Measurements from ENCODE around the gene MFSD11.
A peak's percentile ranks its signal among the peaks of the same experiment; 100 is the strongest.
"Not testable (repeated sequence)": the region's sequence is repeated elsewhere in the genome, so short reads cannot be mapped to it uniquely, and the experiment has no call there.

Gene MFSD11

GRCh38 chr17:76737676-76738467, at the start of gene MFSD11:
Gene MFSD11 (plus strand): TSS chr17:76738119. CDS start chr17:76738353, 234 bp downstream.
- peak; percentile 88 for DNase-seq

DNA sequence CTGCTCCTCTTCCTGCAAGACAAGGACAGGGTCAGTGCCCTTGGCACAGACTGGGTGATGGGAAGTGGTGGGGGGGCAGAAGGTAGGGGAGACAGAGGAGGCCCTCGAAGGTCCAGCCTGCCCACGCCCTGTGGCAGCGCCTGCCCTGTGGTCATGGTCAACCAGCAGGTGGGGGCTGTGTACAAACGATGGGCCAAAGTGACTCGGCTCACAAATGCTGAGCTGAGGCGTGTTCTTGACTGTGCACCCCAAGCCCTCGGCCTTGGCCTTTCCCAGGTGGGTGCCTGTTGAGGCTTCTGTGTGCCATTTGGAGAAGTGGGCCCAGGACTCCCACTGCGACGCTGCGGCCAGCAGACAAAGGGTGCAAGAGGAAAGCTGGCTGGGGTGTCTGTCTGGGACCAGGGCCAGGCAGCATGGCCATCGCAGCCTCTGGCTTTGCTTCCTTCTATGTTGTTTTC, 49.7 kb upstream of the MFSD11 start:
- DNase-seq, result no peak

DNA sequence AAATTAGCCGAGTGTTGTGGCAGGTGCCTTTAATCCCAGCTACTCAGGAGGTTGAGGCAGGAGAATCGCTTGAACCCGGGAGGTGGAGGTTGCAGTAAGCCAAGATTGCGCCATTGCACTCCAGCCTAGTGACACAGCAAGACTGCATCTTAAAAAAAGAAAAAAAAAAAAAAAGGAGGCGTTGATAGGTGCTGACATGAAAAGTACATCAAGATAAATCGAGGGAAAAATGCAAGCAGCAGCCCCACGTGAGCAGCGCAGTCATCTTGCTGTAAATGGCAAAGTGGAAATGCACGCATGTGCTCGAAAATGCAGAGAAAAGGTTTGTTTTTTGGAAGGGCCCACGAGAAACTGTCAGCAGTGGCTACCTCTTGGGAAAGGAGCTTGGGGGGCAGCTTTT, 48.1 kb upstream of the MFSD11 start:
- no peak for DNase-seq

GRCh38 chr17:76690596-76691280, 47.2 kb upstream of the MFSD11 start:
- DNase-seq, result no peak

- no peak for DNase-seq
Observed at GRCh38 chr17:76691379-76692191, 46.3 kb upstream of the MFSD11 start.

- DNase-seq, result no peak
Observed at GRCh38 chr17:76695059-76695831, 42.7 kb upstream of the MFSD11 start.

- no peak for DNase-seq
Observed at GRCh38 chr17:76696763-76697701, 40.9 kb upstream of the MFSD11 start.

DNA sequence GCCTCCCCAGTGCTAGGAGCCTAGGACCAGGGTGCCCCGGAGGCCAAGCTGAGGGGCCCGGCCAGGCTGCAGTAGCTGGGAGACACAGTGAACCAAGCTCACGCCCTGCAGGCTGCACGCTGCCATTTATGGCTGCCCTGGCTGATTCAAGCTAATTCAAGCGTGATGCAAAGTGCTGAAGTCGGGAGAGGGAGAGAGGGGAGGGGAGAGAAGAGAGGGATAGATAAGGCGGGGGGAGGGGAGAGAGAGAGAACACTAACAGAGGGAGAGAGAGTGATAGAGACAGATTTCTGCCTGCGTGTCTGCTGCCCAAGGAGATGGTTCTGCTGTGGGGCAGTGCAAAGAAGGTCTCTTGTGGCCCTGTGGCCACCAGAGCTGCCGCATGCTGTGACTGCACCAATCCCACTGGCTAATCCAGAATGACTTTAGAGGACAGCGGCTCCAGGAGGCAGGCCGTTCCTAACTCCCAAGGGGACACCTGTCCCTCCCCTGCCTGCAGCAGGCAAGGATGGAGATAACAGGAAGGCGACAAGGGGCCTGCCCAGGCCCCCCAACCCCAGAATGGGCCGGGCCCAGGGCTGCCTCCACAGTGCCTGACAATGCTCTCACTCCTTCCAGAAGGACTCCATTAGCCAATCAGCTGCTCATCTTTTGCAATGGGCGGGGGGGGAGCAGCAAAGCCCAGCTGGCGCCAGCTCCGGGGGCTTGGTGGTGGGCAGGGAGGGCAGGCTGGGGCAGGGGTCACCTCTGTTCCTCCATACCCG, 40.0 kb upstream of the MFSD11 start:
- DNase-seq, result no peak

DNA sequence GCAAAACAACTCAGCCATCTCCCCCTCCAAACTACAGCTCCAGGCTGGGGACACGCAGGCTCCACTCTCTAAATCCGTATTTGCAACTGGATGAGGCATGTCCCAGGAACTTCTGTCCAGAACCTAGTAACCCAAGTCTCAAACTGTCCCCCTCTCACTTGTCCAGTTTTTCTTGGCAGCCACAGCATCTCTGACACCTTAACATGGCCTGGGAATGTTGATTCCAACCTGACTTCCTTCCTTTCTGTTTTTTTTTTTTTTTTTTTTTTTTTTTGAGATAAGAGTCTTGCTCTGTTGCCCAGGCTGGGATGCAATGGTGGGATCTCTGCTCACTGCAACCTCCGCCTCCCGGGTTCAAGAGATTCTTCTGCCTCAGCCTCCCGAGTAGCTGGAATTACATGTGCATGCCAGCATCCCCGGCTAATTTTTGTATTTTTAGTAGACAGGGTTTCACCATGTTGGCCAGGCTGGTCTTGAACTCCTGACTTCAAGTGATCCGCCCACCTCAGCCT, 39.4 kb upstream of the MFSD11 start:
- not testable (repeated sequence) for DNase-seq

DNA sequence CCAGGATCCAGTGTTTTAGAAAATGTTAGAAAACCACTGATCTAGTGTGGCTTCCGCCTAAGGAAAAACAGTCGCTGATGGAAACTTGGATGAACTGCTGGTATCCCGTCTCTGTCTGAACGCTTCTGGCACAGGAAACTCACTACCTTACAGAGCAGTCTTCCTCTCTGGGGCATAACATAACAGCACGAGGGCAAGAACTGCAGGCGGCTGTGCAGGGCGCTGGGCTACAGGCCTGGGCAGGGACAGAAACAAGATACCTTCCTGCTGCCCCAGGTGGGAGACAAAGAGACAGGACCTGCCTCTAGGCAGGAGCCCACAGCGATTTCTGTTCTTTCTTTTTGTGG, 37.7 kb upstream of the MFSD11 start:
- DNase-seq, result no peak

- peak; percentile 76 for DNase-seq
Observed at GRCh38 chr17:76700617-76701470, 37.1 kb upstream of the MFSD11 start.

- DNase-seq, result no peak
Observed at GRCh38 chr17:76701471-76701967, 36.4 kb upstream of the MFSD11 start.

GRCh38 chr17:76702076-76702475, 35.8 kb upstream of the MFSD11 start:
- DNase-seq, result no peak

DNA sequence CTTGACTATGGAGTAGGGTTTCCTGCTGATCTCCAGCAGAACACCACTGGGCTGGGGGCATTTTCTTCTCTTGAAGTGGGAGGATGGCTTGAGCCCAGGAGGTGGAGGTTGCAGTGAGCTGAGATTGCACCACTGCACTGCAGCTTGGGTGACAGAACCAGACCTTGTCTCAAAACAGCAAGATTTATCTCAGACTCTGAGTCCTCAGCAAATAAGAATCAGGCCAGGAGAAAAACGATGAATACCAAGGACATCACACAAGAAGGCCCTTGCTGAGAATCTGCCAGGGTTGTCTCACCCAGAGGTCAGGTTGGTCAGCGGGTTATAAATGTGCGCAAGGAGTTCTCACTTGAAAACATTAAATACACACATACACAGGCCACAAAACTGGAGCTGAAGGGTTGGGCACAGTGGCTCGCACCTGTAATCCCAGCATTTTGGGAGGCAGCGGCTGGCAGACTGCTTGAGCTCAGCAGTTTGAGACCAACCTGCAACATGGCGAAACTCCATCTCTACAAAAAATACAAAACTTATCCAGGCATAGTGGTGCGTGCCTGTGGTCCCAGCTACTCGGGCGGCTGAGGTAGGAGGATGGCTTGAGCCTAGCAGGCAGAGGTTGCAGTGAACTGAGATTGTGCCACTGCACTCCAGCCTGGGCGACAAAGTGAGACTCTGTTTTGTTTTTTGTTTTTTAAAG, 34.8 kb upstream of the MFSD11 start:
- DNase-seq, result no peak

DNA sequence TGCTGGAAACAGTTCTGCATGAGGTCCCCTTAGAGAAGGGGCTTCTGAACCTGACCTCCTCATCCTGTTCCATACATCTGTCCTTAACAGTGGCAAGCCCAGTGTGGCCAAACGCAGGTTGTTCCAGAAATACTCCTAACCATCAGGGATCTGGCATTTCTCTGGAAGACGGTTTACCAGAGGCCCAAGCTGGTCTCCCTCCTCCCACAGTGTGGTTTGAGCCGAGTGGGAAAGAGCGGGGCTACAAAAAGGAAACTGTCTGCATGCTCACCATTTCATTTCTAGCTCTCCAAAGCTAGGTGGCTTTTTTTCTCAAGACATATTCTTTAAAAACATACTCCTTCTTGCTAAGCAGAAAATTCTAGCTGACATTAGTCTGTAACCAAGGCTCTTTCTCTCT, 33.1 kb upstream of the MFSD11 start:
- DNase-seq, result no peak

GRCh38 chr17:76706817-76707216, 31.1 kb upstream of the MFSD11 start:
- no peak for DNase-seq

- no peak for DNase-seq
Observed at GRCh38 chr17:76707985-76708807, 29.7 kb upstream of the MFSD11 start.

All from amniotic stem cell (primary cell).